HS-5 (cell line): ENCODE data around the gene TALDO1.

ENCODE experiments used
- DNase-seq: peaks from one replicate; pipeline ENCODE4 v3.0.0-alpha.2; 2012; ENCODE audit warnings: low read depth

TALDO1 gene

GRCh38 chr11:747158-748006, at the start of gene TALDO1:
TSS of gene TALDO1 (plus strand) at chr11:747464. CDS start at chr11:747482, 18 bp downstream.
- peak; percentile 25 for DNase-seq

DNA sequence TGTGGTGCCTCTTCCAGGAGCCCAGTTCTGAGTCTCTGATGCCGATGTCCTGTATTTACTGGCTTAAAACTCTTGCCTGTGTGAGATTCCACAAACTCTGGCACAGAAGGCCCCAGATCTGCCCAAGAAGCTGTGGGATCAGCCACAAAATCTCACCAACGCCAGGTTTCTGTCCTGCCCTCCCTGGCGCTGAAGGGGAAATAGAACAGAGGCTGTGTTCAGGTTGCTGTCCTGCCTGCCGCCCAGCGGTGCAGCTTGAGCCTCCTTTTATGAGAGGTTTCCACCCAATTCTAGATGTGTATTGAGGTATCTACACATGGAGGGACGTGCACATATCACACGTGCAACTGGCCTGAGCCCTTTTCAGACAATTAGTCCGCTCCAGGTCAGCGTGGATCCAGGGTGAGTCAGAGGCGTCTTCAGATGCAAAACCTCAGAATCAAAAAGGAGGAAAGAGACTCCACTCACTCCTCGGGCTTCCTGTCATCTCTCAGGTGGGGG, 49.4 kb upstream of the TALDO1 start:
- no peak for DNase-seq

- DNase-seq: no peak
Measured at GRCh38 chr11:698493-699115, 48.7 kb upstream of the TALDO1 start.

GRCh38 chr11:699116-699508, 48.2 kb upstream of the TALDO1 start:
- DNase-seq: no peak

- DNase-seq: no peak
Measured at GRCh38 chr11:699753-700152, 47.5 kb upstream of the TALDO1 start.

- DNase-seq: no peak
Measured at GRCh38 chr11:701741-702461, 45.4 kb upstream of the TALDO1 start.

DNA sequence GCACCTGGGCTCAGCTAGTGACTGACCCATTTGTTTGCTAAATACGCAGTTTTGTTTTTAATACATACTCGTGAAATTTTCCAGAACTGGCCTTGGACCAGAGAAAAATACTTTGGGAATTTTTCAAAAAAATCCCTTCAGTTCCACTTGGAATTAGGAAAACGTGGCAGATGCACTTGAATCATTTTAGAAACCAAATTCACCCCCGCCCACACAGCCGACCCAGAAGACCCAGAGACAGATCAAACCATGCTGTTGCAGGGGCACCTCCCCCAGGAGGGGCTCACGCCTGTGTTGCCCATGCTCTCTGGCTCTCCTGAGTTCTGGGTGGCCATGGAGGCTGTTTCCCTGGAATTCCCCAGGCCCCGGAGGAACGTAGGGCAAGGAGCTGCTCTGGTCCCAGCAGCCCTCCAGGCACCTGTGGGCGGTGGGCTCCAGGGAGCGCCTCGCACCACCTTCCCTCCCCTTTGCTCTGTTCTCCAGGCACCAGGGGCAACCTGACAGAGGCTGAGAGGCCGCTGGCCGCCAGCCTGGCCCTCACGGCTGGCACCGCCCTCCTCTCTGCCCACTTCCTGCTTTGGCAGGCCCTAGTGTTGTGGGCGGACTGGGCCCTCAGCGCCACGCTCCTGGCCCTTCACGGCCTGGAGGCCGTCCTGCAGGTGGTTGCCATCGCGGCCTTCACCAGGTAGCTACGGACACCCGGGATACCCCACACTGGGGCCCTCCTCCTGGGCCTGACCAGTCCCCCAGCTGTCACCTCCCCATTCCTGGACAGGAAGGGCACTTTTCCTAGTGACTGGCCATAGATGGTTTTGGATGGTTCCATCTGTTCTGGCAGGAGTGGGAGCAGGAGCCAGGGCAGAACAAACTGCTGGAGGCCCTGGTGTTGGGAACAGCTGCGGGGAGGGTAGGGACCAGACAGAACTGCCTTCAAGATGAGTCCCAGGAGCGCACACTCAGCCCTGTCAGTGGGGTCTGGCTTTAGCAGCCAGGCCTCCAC, 44.5 kb upstream of the TALDO1 start:
- no peak for DNase-seq

DNA sequence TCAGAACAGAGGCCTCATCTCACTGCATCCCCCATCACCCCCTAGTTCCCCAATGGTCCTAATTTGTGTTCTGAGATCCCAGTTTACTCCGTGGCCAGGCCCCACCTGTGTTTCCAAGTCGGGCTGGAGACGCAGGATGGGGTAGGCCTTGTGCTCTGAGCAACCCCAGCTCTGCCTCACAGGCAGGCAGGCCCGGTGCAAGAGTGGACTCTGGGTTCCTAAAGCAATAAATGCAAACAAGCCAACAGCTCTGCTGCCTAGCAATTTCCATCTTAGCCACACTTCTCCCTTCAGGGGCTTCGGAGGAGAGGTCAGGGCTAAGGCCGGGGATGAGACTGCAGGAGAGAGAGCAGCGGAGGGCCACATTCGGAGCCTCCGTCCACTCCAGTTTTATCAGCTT, 43.8 kb upstream of the TALDO1 start:
- no peak for DNase-seq

DNA sequence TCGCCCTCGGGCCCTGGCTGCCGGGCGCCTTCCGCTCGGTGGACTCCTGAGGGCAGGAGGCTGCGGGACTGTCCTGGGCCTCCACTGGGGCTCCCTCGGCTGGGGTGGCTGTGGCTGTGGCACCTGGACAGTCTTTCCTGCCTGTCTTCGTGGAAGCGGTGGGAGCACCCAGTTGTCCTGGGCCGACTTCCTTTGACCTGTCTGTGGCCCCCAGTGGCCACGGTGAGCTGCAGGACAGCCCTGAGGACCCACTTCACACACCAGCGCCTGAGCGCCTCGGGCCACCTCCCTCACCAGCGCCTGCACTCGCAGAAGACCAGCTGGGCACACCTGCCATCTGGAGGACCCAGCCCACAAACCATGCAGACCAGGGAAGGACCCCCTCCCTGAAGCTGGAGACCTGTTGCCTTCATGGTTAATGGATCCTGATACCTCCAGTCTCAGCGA, 43.0 kb upstream of the TALDO1 start:
- no peak for DNase-seq

GRCh38 chr11:704781-705645, 42.3 kb upstream of the TALDO1 start:
- DNase-seq: no peak

GRCh38 chr11:705646-706438, 41.4 kb upstream of the TALDO1 start, which contains the start of gene EPS8L2:
TSS of gene EPS8L2 (plus strand) at chr11:706231. CDS start at chr11:709408, 3,177 bp downstream.
- no peak for DNase-seq

DNA sequence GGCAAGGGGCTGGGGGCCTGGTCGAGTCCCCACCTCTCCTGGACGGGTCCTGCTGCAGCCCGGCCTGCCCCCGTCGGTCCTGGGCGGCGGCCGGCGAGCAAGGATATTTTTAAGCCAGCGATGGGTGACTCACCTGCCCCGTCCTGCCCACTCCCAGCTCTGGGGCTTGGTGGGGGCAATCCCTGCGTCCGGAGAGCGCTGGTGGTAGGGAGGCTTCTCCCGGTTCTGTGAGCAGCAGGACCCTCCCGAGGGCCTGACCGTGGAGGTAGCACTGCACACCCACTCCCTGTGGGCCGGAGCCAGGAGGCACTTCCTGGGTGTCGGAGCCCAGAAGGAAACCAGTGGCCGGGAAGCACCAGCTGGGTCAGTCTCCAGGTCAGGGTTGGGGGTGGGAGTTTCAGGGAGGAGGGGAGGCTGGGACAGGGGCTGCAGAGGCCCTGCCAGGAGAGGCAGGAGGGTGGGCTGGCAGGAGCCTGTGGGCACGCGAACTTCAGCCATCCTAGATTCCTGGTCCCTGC, 40.8 kb upstream of the TALDO1 start:
- DNase-seq: no peak

DNA sequence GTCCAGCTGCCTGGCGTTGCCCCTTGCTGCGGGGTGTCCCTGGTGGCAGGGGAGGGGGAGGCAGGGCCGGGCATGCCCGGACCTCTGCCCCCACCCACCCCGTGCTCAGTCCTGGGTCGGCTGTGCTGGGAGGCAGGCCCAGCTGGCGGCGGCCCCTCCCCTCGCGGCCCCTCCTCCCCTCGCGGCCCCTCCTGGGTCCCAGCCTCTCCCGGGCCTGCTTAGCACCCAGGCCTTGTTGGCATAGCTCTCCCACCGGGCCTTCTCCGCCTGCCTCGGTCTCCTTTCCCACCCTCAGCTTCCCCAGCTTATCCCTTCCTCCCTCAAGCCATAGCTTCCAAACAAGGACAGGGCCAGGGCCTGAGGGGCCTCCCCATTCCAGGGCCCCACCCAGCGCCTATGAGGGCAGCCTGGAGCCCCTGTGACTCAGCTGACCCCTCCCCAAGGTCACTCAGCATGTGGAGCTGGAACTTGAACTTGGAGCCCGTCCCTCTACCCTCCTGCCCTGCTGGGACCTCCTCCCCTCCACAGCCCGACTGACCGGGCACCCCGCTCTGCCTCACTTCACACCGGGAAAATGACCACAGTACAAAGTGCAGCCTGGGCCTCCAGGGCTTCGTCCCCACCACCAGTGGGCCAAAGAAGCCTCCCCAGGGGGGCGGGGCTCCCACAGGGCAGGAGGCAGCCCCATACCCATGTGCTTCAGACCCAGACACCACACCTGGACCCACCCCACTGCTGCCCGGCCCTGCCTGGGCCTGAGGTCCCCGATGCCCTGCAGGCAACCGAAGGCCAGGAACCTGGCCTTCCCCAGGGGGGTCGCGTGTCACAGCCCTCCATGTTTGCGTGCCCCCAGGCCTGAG, 40.1 kb upstream of the TALDO1 start:
- DNase-seq: no peak

- DNase-seq: no peak
Measured at GRCh38 chr11:707817-708420, 39.3 kb upstream of the TALDO1 start.

- no peak for DNase-seq
Measured at GRCh38 chr11:708511-708910, 38.8 kb upstream of the TALDO1 start.

DNA sequence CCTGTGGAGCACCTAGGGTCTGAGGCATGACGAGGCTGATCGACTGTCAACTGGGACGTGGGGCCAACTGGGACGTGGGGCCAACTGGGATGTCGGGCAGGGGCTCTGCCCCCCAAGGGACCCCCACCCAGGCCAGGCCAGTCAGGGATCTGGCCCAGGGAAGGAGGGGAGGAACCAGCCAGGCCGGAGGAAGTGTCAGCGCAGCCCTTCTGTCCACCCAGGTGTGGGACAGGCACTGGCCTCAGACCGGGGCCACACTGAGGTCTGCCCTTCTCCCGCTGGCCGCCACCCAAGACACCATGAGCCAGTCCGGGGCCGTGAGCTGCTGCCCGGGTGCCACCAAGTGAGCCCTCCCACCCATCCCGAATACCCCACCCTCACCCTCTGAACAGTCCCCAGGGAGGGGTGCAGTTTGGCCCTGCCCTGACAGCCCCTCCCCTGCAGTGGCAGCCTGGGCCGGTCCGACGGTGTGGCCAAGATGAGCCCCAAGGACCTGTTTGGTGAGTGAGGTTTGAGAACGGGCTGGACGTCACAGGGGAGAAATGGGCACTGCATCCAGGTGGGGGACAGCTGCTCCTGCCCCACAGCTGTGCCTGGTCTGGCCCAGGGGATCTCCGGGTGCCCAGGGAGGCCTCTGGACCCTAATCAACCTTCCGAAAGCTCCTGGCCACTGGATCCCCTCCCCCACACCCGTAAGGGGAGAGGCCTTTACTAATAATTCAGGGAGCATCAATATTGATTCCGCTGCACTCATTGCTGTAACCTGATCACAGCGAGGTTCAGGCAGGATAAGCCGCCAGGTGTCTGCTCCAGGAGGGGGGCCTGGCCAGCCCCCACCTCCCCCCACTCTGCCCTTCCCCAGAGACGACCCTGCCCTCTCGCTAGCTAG, 37.9 kb upstream of the TALDO1 start:
- no peak for DNase-seq

DNA sequence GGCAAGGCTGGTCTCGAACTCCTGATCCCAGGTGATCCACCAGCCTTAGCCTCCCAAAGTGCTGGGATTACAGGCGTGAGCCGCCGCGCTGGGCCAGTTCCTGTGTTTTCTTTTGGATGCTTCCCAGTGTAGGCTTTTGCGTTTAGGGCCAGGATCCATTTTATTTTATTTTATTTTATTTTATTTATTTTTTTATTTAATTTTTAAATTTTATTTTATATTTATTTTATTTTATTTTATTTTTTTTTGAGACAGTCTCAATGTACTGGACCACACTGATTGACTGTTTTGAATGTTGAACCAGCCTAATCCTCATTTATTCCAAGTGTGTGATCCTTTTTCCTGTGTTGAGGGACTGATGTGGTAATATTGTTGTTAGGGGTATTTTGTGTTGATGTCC, 32.8 kb upstream of the TALDO1 start:
- no peak for DNase-seq
